HG03159 (cell line): ENCODE data around the gene LRP1-AS.

Experiments
- ATAC-seq: cut with Tn5 transposase; IDR thresholded peaks from one replicate; pipeline ENCODE4 v1.9.1; 2021; ENCODE audit warnings: mild to moderate bottlenecking, moderate library complexity; ENCODE audit not compliant: unreplicated experiment

The LRP1-AS gene

GRCh38 chr12:57161491-57161890 is 14.1 kb upstream of the LRP1-AS start:
- no peak for ATAC-seq

- no peak for ATAC-seq
These were observed 13.3 kb upstream of the LRP1-AS start for GRCh38 chr12:57160741-57161140.

GRCh38 chr12:57160040-57160439 is 12.6 kb upstream of the LRP1-AS start:
- no peak for ATAC-seq

GRCh38 chr12:57159311-57159710 is 11.9 kb upstream of the LRP1-AS start:
- ATAC-seq = no peak

- no peak for ATAC-seq
These were observed 11.2 kb upstream of the LRP1-AS start for GRCh38 chr12:57158665-57159064.

GRCh38 chr12:57158186-57158585 is 10.8 kb upstream of the LRP1-AS start:
- ATAC-seq = no peak

- ATAC-seq = no peak
These were observed 10.3 kb upstream of the LRP1-AS start for GRCh38 chr12:57157588-57158173.

GRCh38 chr12:57156701-57157403 is 9.4 kb upstream of the LRP1-AS start:
- ATAC-seq = no peak

- no peak for ATAC-seq
These were observed 7.5 kb upstream of the LRP1-AS start for GRCh38 chr12:57154804-57155434.

- ATAC-seq = no peak
These were observed 6.7 kb upstream of the LRP1-AS start for GRCh38 chr12:57154076-57154475.

- ATAC-seq = no peak
These were observed 6.1 kb upstream of the LRP1-AS start for GRCh38 chr12:57153415-57153997.

- ATAC-seq = no peak
These were observed 5.2 kb upstream of the LRP1-AS start for GRCh38 chr12:57152639-57153038.

GRCh38 chr12:57151741-57152630 is 4.6 kb upstream of the LRP1-AS start:
- no peak for ATAC-seq

GRCh38 chr12:57150400-57151000 is 3.1 kb upstream of the LRP1-AS start:
- no peak for ATAC-seq

GRCh38 chr12:57149245-57149900 is 2.0 kb upstream of the LRP1-AS start:
- no peak for ATAC-seq

- no peak for ATAC-seq
These were observed 1.2 kb upstream of the LRP1-AS start for GRCh38 chr12:57148469-57149244.

GRCh38 chr12:57146092-57146491 is 1.3 kb downstream of the LRP1-AS start:
- no peak for ATAC-seq

GRCh38 chr12:57145460-57146059 is 1.9 kb downstream of the LRP1-AS start:
- ATAC-seq = no peak

GRCh38 chr12:57143454-57143853 is 4.0 kb downstream of the LRP1-AS start:
- no peak for ATAC-seq
